HG03442 (cell line): ENCODE results near the gene POLR2I.
A peak's percentile ranks its signal among the peaks of the same experiment; 100 is the strongest.

Experiments used
- ATAC-seq: cut with Tn5 transposase; IDR thresholded peaks from one replicate; pipeline ENCODE4 v1.9.1; 2021; ENCODE audit warnings: mild to moderate bottlenecking, moderate library complexity; ENCODE audit not compliant: unreplicated experiment

Gene POLR2I

GRCh38 chr19:36114721-36115452 lies at the start of gene POLR2I:
Gene POLR2I, minus strand, starts transcription at chr19:36114875. Its CDS starts 19 bp downstream, at chr19:36114856.
- ATAC-seq: peak; percentile 86

- no peak for ATAC-seq
Measured at GRCh38 chr19:36163813-36164212, 49.1 kb upstream of the POLR2I start.

DNA sequence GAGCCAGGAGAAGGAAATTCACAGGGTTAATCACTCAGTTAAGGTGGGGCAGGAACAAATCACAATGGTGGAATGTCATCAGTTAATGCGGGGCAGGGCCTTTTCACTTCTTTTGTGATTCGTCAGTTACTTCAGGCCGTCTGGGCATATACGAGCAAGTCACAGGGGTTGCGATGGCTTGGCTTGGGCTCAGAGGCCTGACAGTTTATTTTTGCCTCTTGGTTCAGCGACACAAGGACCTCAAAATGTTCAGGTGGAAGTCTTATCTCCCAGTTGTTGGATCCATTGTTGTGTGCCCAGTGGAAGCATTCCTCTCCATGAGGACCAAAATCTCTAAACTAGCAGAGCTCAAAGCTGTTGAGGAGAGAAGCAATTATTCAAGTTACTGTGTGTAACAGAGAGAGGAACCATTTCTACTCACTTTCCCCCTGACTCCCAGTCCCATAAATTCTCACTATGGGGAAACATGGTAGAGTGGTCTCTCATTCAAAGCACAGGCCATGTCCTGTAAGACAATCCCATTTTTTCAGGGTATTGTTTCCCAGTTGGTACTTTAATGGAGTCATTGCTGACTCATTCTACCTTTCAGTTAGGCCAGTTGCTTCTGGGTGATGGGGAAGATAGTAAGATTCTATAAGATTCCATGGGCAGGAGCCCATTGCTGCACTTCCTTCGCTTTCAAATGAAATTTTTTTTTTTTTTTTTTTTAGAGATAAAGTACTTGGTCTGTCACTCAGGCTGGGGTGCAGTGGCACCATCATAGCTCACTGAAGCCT lies 46.3 kb upstream of the POLR2I start:
- no peak for ATAC-seq

- ATAC-seq: no peak
Measured at GRCh38 chr19:36153126-36153525, 38.5 kb upstream of the POLR2I start.

DNA sequence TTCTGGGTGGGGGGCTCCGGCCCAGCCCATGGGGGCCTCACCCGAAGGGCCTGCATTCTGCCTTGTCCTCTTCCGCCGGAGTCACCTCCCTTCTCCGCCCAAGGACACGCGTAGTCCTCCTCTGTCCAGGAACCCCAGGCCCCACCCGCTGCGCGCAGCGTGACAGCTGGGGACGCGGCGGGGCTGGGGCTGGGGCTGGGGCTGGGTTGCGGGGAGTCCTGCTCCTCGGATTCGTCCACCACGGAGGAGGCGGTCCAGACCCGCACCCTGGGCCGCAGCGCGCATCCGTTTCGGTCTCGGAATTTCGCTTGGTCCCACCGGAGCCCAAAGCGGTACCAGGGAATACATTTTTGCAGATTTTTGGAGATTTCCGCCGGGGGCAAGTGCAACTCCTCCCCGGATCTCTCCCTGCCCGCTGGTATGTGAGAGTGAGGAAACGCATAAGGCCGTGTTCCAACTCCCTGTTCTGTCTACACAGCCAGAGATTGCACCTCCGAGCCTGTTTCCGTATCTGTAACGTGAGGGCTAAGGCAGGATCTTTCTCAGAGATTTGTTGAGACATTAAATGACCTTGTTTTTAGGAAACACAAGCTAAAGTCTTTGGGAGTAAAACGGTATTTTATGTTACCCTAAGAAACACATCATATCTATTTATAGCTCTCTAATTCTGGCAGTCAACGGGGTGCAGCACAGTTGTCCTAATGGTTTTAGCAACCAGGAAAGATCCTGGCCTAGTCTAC lies 37.8 kb upstream of the POLR2I start, which contains the start of gene COX7A1:
TSS of gene COX7A1 (minus strand) at position 96 of the 740 bp plus-strand sequence. CDS start at position 56, 40 bp downstream.
- ATAC-seq: no peak

GRCh38 chr19:36152019-36152351 lies 37.3 kb upstream of the POLR2I start:
- ATAC-seq: no peak

GRCh38 chr19:36151144-36152018 lies 36.7 kb upstream of the POLR2I start:
- ATAC-seq: no peak

DNA sequence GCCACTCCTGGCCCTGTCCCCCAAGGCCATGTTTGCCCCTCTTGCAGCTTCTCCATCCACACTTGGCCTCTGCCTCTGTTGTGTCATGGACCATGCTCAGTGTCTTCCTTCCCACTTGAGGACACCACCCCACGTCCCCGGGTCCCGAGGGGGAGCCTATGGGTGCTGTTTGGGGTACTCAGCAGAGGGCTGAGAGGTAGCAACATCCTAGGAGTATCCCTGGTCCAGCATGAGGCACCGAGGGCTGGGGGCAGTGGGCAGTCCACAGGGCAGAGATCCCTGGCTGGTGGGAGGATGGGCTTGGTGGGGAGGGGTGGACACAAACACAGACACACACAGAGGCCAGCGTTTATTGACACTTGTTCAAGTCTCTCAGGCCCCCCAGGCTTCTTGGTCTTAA lies 35.9 kb upstream of the POLR2I start:
- ATAC-seq: no peak

DNA sequence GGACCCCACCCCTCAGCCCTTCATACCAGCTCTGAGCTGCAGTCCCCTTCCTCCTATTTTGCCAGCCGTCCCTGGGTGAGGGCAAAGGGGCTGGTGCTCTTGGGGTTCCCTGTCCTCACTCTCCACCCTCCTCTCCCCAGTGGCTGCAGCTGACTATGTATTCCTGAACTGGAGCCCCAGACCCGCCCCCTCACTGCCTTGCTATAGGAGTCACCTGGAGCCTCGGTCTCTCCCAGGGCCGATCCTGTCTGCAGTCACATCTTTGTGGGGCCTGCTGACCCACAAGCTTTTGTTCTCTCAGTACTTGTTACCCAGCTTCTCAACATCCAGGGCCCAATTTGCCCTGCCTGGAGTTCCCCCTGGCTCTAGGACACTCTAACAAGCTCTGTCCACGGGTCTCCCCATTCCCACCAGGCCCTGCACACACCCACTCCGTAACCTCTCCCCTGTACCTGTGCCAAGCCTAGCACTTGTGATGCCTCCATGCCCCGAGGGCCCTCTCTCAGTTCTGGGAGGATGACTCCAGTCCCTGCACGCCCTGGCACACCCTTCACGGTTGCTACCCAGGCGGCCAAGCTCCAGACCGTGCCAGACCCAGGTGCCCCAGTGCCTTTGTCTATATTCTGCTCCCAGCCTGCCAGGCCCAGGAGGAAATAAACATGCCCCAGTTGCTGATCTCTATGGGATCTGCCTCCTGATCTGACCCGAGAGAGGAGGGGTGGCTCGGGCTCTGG lies 35.2 kb upstream of the POLR2I start:
- no peak for ATAC-seq

- no peak for ATAC-seq
Measured at GRCh38 chr19:36144624-36145023, 29.9 kb upstream of the POLR2I start.

DNA sequence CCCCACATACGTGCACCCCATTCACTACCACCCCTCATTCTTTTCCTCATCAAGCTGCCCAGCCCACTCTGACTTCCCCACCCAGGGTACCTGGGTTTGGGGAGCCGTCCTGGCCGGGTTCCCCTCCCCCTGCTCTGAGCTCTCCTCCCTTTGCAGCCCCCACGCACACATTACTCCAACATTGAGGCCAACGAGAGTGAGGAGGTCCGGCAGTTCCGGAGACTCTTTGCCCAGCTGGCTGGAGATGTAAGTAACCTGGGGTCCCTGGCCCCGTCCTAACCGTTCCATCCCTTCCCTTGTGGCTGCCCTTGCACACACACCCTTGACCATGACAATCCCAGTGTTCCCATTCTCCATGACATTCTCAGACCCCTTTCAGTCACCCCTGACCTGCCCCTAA lies 27.8 kb upstream of the POLR2I start:
- no peak for ATAC-seq

DNA sequence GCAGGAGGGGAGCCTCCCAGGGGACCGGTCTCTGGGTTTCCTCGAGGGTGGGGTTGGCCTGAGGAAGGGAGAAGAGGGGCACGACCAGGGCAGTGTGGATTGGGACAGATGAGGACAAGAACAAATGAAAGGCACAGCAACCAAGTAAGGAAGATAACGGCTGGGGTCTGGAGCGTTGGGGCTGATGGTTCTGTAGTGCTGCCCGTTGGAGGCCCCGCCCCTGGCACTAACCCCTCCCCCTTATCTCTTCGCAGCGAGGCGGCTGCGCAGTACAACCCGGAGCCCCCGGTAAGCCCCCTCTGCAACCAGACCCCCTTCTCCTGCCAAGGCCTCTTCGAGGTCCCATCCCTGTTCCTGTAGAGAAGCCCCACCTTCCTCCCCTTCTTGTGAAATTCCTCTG lies 27.4 kb upstream of the POLR2I start:
- no peak for ATAC-seq

GRCh38 chr19:36141039-36141927 lies 26.6 kb upstream of the POLR2I start:
- peak; percentile 38 for ATAC-seq

GRCh38 chr19:36140304-36141038 lies 25.8 kb upstream of the POLR2I start:
- ATAC-seq: no peak

GRCh38 chr19:36139473-36140303 lies 25.0 kb upstream of the POLR2I start, which contains the start of gene CAPNS1:
Gene CAPNS1, plus strand, starts transcription at chr19:36140066. Its CDS starts 946 bp downstream, at chr19:36141012.
- ATAC-seq: peak; percentile 78

DNA sequence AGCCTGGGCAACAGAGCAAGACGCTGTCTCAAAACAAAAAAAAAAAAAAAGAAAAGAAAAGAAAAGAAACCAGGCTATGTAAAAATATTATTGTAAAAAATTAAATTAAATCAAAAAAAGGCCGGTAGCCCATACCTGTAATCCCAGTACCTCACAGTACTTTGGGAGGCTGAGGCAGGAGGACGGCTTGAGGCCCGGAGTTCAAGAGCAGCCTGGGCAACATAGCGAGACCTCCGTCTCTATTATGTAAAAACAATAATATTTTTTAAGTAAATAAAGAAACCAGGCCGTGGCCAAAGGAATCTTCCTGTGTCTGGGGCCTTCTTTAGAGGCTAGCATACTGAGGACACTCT lies 24.4 kb upstream of the POLR2I start:
- no peak for ATAC-seq

GRCh38 chr19:36136964-36137686 lies 22.4 kb upstream of the POLR2I start:
- no peak for ATAC-seq
